Endothelial cell of umbilical vein (primary cell): ENCODE results near the gene ANGPT4. TPM values are rescaled to one million over a fixed set of nuclear protein-coding genes. Genes with fewer than 3 reads are reported as not detected.

Experiments used
- BruUV-seq: library from RNA; stranded (reverse); fragments of 400-500 nt; replicated peaks from 2 replicates; lab custom pipeline; 2021; lab: Mats Ljungman, UMichigan
- CTCF ChIA-PET: fragments of 300-600, 350-600 bp; sonication (Branson Sonifier 250); formaldehyde crosslinking; loops from one replicate; lab custom pipeline; 2021; ENCODE audit warnings: antibody characterized with exemption, inconsistent platforms; lab: Charles Lee
- POLR2A ChIA-PET: fragments of 300-600, 350-600 bp; sonication (Branson Sonifier 250); formaldehyde crosslinking; loops from one replicate; lab custom pipeline; 2021; ENCODE audit warnings: antibody characterized with exemption, inconsistent platforms; lab: Charles Lee
- DNase-seq: peaks from one replicate; pipeline ENCODE4 v3.0.0-alpha.2; 2011; ENCODE audit warnings: low read depth, low spot score
- FAIRE-seq: peaks from 2 replicates; lab custom pipeline; 2011; peaks lifted over from hg19 to GRCh38; lab: Jason Lieb, UNC
- H2AFZ ChIP-seq: 2 replicates; pipeline ENCODE4 v1.6.0; 2012; ENCODE audit warnings: low read depth, low read length, control low read depth, inconsistent platforms
- H3K27ac ChIP-seq: 2 replicates; pipeline ENCODE4 v1.5.1; 2011; ENCODE audit warnings: low read depth, mild to moderate bottlenecking, control low read depth, low read length, moderate library complexity; ENCODE audit not compliant: insufficient read depth
- H3K27me3 ChIP-seq, 2 experiments: 2 replicates each; pipeline versions ENCODE4 v1.6.0 to v1.6.1; 2011; ENCODE audit warnings: low read length in 2 of 2, mixed read lengths in 1 of 2; ENCODE audit not compliant: control insufficient read depth in 2 of 2, insufficient read depth in 2 of 2
- H3K36me3 ChIP-seq, 2 experiments: 2 replicates in 1 of 2; 3 replicates in 1 of 2; pipeline ENCODE4 v1.5.1; 2011; ENCODE audit warnings: low read length in 2 of 2, mild to moderate bottlenecking in 1 of 2, moderate library complexity in 1 of 2; ENCODE audit not compliant: control insufficient read depth in 2 of 2, insufficient read depth in 2 of 2; ENCODE audit errors: extremely low read depth in 1 of 2
- H3K4me1 ChIP-seq: 3 replicates; pipeline ENCODE4 v1.5.1; 2011; ENCODE audit warnings: mild to moderate bottlenecking, low read length; ENCODE audit not compliant: control insufficient read depth, insufficient read depth; ENCODE audit errors: extremely low read depth
- H3K4me2 ChIP-seq: 2 replicates; pipeline ENCODE4 v1.6.1; 2011; ENCODE audit warnings: low read length, control low read depth, mixed read lengths; ENCODE audit not compliant: insufficient read depth
- H3K4me3 ChIP-seq, 3 experiments: fragments of 200-600 bp in 1 of 3; sonication (generic), shearing (Covaris generic) in 1 of 3; replicated peaks in 1 of 3; 2 replicates each; pipeline ENCODE4 v1.5.1; 2011 to 2016; ENCODE audit warnings: control low read depth in 3 of 3, low read length in 3 of 3, mild to moderate bottlenecking in 2 of 3, inconsistent platforms in 1 of 3, low read depth in 1 of 3, moderate library complexity in 1 of 3; ENCODE audit not compliant: insufficient read depth in 1 of 3
- H3K79me2 ChIP-seq: 2 replicates; pipeline ENCODE4 v1.6.0; 2012; ENCODE audit warnings: low read length, inconsistent platforms; ENCODE audit not compliant: control insufficient read depth, insufficient read depth
- H3K9ac ChIP-seq: replicated peaks from 2 replicates; pipeline ENCODE3; 2011; ENCODE audit warnings: low read length, control low read depth; ENCODE audit not compliant: insufficient read depth; ENCODE audit errors: extremely low read depth
- H3K9me1 ChIP-seq: replicated peaks from 3 replicates; pipeline ENCODE4 v1.6.0; 2011; ENCODE audit warnings: mild to moderate bottlenecking, low read length; ENCODE audit not compliant: control insufficient read depth, insufficient read depth; ENCODE audit errors: extremely low read depth
- H3K9me3 ChIP-seq: replicated peaks from 2 replicates; pipeline ENCODE4 v1.5.1; 2012; ENCODE audit warnings: low read length, inconsistent platforms; ENCODE audit not compliant: control insufficient read depth, insufficient read depth
- H4K20me1 ChIP-seq: replicated peaks from 2 replicates; pipeline ENCODE3; 2011; ENCODE audit warnings: mild to moderate bottlenecking, low read length; ENCODE audit not compliant: control insufficient read depth, insufficient read depth; ENCODE audit errors: extremely low read depth
- EZH2 ChIP-seq: IDR thresholded peaks from 2 replicates; pipeline ENCODE4 v1.6.1; 2012; ENCODE audit warnings: borderline replicate concordance, low read depth, mild to moderate bottlenecking, moderate library complexity, low read length, inconsistent platforms; ENCODE audit not compliant: severe bottlenecking
- FOS ChIP-seq: IDR thresholded peaks from 2 replicates; pipeline ENCODE4 v1.6.1; 2011; ENCODE audit warnings: mild to moderate bottlenecking, low read length, moderate library complexity, borderline replicate concordance; ENCODE audit not compliant: insufficient read depth
- GATA2 ChIP-seq: IDR thresholded peaks from 2 replicates; pipeline ENCODE4 v1.7.0; 2011; ENCODE audit warnings: low read depth, mild to moderate bottlenecking, moderate library complexity, mixed read lengths, low read length; ENCODE audit not compliant: insufficient read length, insufficient read depth
- JUN ChIP-seq: IDR thresholded peaks from 2 replicates; pipeline ENCODE4 v1.6.1; 2011; ENCODE audit warnings: borderline replicate concordance, low read depth; ENCODE audit not compliant: insufficient read length, insufficient read depth
- MYC ChIP-seq: IDR thresholded peaks from one replicate; pipeline ENCODE4 v1.6.1; 2011; ENCODE audit warnings: mild to moderate bottlenecking, low read depth, low read length
- POLR2A ChIP-seq: IDR thresholded peaks from 2 replicates; pipeline ENCODE4 v1.6.1; 2012; ENCODE audit warnings: low read depth, mild to moderate bottlenecking, control low read depth, low read length
- POLR2AphosphoS5 ChIP-seq: IDR thresholded peaks from 2 replicates; pipeline ENCODE4 v1.6.1; 2012; ENCODE audit warnings: low read depth, mild to moderate bottlenecking, control low read depth, low read length, moderate library complexity; ENCODE audit not compliant: insufficient read depth
- dilution Hi-C: fragments of 300-500 bp; cut with MboI; formaldehyde crosslinking; loops from one replicate; pipeline ENCODE4 v1.15.0; 2019; ENCODE audit warnings: low sequenced_read_pairs; ENCODE audit not compliant: extremely low pct_ligation_motif_present
- intact Hi-C: fragments of 100-400 bp; cut with micrococcal nuclease; formaldehyde crosslinking; loops from one replicate; pipeline ENCODE4 v1.10.0; 2022
- polyA plus RNA-seq, 4 experiments: library from polyadenylated mRNA; depleted of rRNA in 3 of 4; stranded (reverse) in 3 of 4; unstranded in 1 of 4; fragments of >200 nt; gene quantifications; 2 replicates each; pipeline versions ENCODE4 v1.2.1 to v1.2.3, GENCODE V29; 2011 to 2012; ENCODE audit warnings: missing spikeins in 1 of 4
- total RNA-seq: library from RNA; stranded (reverse); gene quantifications from 2 replicates; pipeline ENCODE4 v1.2.3, GENCODE V29; 2021

The ANGPT4 gene
- total and polyA plus RNA-seq, 2 donors (not counting 3 experiments of a cell fraction or from before 2014, with no cell fraction given), result not detected

GRCh38 chr20:891706-892080, 24.4 kb downstream of the ANGPT4 start:
- Histone ChIP-seq H4K20me1 (no peaks in the 10 kb centered on the region), H3K4me1 (no peaks in the 10 kb centered on the region), H3K4me3 (no peak overlapping the region), H3K9ac (no peak overlapping the region), H3K27me3 (peaks cover 4 to 5% of the 10 kb centered on the region in 2 experiments), H3K36me3 (no peaks in the 10 kb centered on the region), H3K79me2 (no peaks in the 10 kb centered on the region), H2AFZ (no peak overlapping the region), H3K9me3 (no peaks in the 10 kb centered on the region), H3K4me2 (no peak overlapping the region), H3K27ac (no peak overlapping the region), H3K9me1 (no peaks in the 10 kb centered on the region)
- dilution Hi-C loops (no loop called here), intact Hi-C loops (no loop called here)
- CTCF ChIA-PET, result interaction anchor here (1.3 to 1.4 kb wide), 2 partner anchors 20 to 73 kb away, joined by 3 read pairs; no protein-coding TSS in a partner anchor
- BruUV-seq, result no TSS peak
- no peak for TF ChIP-seq MYC
- TF ChIP-seq FOS, result no peak
- TF ChIP-seq JUN, result no peak
- no peak for TF ChIP-seq EZH2
- TF ChIP-seq GATA2, result no peak
- no peak for FAIRE-seq
- DNase-seq, result no peak
- POLR2A ChIA-PET, result interaction anchor here (0.6 kb wide), 1 partner anchor 162 kb away, joined by 3 read pairs; no protein-coding TSS in a partner anchor

DNA sequence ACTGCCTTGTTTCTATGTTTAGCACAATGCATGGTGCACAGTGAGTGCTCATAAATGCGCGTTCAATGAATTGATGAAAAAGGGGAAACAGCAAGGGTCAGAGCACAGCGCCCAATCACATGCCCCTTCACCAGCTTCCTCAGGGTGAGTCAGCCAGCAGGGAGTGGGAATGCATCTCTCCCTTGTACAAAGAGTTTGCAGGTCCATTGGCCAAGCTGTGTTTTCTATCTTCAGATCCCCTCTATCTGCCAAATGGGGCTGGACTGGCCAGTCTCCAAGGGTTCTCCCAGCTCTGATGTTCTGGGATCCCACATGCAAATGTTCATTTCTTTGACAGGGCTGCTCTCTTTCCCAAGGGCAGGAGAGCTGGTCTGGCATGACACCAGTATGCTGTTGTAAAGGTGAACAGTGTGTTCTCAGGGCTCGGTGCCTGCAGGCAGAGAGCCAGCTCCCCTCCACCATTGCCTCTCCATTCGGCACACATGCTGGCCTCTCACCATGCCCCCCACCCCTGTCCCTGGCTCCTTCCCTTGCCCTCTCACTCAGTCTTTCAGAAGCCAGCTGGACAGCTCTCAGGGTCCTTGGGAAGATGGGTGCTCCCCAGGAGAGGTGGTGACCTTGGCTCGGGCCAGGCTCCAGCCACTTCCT, 25.0 kb downstream of the ANGPT4 start:
- FAIRE-seq, result no peak
- H3K4me3 ChIP-seq, result no peak overlapping the region
- no peaks in the 10 kb centered on the region for H3K9me1 ChIP-seq
- H3K27ac ChIP-seq, result no peak overlapping the region
- dilution Hi-C loops (no loop called here), intact Hi-C loops (no loop called here)
- no peaks in the 10 kb centered on the region for H3K79me2 ChIP-seq
- H3K4me1 ChIP-seq, result no peaks in the 10 kb centered on the region
- no peak overlapping the region for H3K4me2 ChIP-seq
- no TSS peak for BruUV-seq
- H3K36me3 ChIP-seq, result no peaks in the 10 kb centered on the region
- peaks cover 5 to 6% of the 10 kb centered on the region in 2 experiments for H3K27me3 ChIP-seq
- DNase-seq, result no peak
- CTCF ChIA-PET, result interaction anchor here (1.3 to 1.4 kb wide), 2 partner anchors 20 to 73 kb away, joined by 3 read pairs; no protein-coding TSS in a partner anchor
- H4K20me1 ChIP-seq, result no peaks in the 10 kb centered on the region
- no peak overlapping the region for H3K9ac ChIP-seq
- TF ChIP-seq POLR2A (no peak), MYC (no peak), POLR2AphosphoS5 (no peak)
- POLR2A ChIA-PET, result no interaction called here
- H3K9me3 ChIP-seq, result no peaks in the 10 kb centered on the region
- H2AFZ ChIP-seq, result no peak overlapping the region
